GM19025 (cell line): ENCODE measurements around the gene NRGN.

Source experiments
- ATAC-seq: cut with Tn5 transposase; IDR thresholded peaks from one replicate; pipeline ENCODE4 v1.9.1; 2021; ENCODE audit warnings: mild to moderate bottlenecking, low read depth, moderate library complexity; ENCODE audit not compliant: unreplicated experiment

NRGN gene

GRCh38 chr11:124738713-124739478 lies 846 bp upstream of the NRGN start:
- ATAC-seq, result no peak

GRCh38 chr11:124740277-124740882 lies 638 bp downstream of the NRGN start:
- peak; percentile 37 for ATAC-seq

GRCh38 chr11:124742555-124742954 lies 2.8 kb downstream of the NRGN start:
- no peak for ATAC-seq

- ATAC-seq, result no peak
Measured at GRCh38 chr11:124743050-124743449, 3.3 kb downstream of the NRGN start.

- no peak for ATAC-seq
Measured at GRCh38 chr11:124745270-124745834, 5.6 kb downstream of the NRGN start.

GRCh38 chr11:124745835-124746620 lies 6.3 kb downstream of the NRGN start:
- ATAC-seq, result no peak

- peak; percentile 89 for ATAC-seq
Measured at GRCh38 chr11:124746621-124747243, 7.0 kb downstream of the NRGN start.

- ATAC-seq, result no peak
Measured at GRCh38 chr11:124747406-124748099, 7.8 kb downstream of the NRGN start.

- no peak for ATAC-seq
Measured at GRCh38 chr11:124748100-124748418, 8.3 kb downstream of the NRGN start.

- ATAC-seq, result no peak
Measured at GRCh38 chr11:124748481-124749343, 9.0 kb downstream of the NRGN start.

GRCh38 chr11:124749912-124750311 lies 10.2 kb downstream of the NRGN start:
- ATAC-seq, result no peak

GRCh38 chr11:124751391-124751740 lies 11.6 kb downstream of the NRGN start:
- ATAC-seq, result no peak

- no peak for ATAC-seq
Measured at GRCh38 chr11:124751741-124752470, 12.2 kb downstream of the NRGN start, which contains the start of gene VSIG2. VSIG2 (minus strand) TSS chr11:124752255; CDS start chr11:124752137, 118 bp downstream.

- ATAC-seq, result no peak
Measured at GRCh38 chr11:124752471-124753102, 12.8 kb downstream of the NRGN start.

GRCh38 chr11:124753205-124753604 lies 13.5 kb downstream of the NRGN start:
- no peak for ATAC-seq

GRCh38 chr11:124753624-124754023 lies 13.9 kb downstream of the NRGN start:
- ATAC-seq, result no peak

GRCh38 chr11:124754309-124754708 lies 14.6 kb downstream of the NRGN start:
- no peak for ATAC-seq

GRCh38 chr11:124754710-124755109 lies 15.0 kb downstream of the NRGN start:
- no peak for ATAC-seq
